Neutrophil (primary cell): ENCODE results near the gene CYP4F8.

Source experiments
- H3K27ac ChIP-seq: fragments of 200-600 bp; sonication (generic); 2 replicates; pipeline ENCODE4 v1.5.1; 2016; ENCODE audit warnings: mild to moderate bottlenecking, moderate library complexity
- H3K27me3 ChIP-seq: fragments of 200-600 bp; sonication (generic); 2 replicates; pipeline ENCODE4 v1.6.0; 2016; ENCODE audit warnings: mild to moderate bottlenecking
- H3K36me3 ChIP-seq: fragments of 200-600 bp; sonication (generic); 2 replicates; pipeline ENCODE4 v1.5.1; 2017
- H3K4me1 ChIP-seq, 2 experiments: fragments of 200-600 bp in 1 of 2; sonication (generic) in 1 of 2; 1 replicate in 1 of 2; 2 replicates in 1 of 2; pipeline versions ENCODE4 v1.5.1 to v1.6.1; 2013 to 2016; ENCODE audit warnings: low read depth in 1 of 2, low read length in 1 of 2, mild to moderate bottlenecking in 1 of 2, moderate library complexity in 1 of 2; ENCODE audit not compliant: control insufficient read depth in 1 of 2, insufficient read depth in 1 of 2
- H3K4me3 ChIP-seq, 2 experiments: fragments of 200-600 bp in 1 of 2; sonication (generic) in 1 of 2; 1 replicate in 1 of 2; 2 replicates in 1 of 2; pipeline ENCODE4 v1.5.1; 2013 to 2016; ENCODE audit warnings: low read depth in 1 of 2, low read length in 1 of 2, mild to moderate bottlenecking in 1 of 2, moderate library complexity in 1 of 2
- H3K9me3 ChIP-seq: fragments of 200-600 bp; sonication (generic); 2 replicates; pipeline ENCODE4 v1.5.1; 2016
- TF ChIP-seq, protein P1 (sequence below): fragments of 200-600 bp; sonication (generic); IDR thresholded peaks from 2 replicates; pipeline ENCODE4 v1.5.1; 2016; ENCODE audit warnings: antibody characterized with exemption

Gene CYP4F8

DNA sequence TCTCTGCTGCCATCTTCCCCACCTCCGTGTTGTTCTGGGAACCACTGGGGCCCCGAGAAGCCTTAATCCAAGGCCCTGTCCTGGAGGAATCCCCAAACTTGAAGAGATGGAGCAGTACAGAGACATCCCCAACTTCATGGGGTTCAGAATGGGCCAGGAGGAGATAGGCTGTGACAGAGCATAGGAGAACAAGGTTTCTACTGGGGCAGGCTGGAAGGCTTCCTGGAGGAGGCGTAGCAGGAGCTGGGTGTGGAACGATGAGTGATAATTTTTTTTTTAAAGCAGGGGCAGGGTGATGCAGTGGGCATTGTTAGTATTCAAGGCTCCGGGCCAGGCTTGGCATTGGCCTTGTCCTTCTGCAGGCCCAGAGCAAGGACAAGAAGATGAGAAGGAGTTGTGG lies 3.3 kb downstream of the CYP4F8 start:
- Histone ChIP-seq H3K27ac (peak overlapping the region; percentile 45), H3K9me3 (no peaks in the 10 kb centered on the region), H3K36me3 (no peaks in the 10 kb centered on the region), H3K4me3 (no peak overlapping the region), H3K27me3 (peaks cover 31% of the 10 kb centered on the region), H3K4me1 (peaks cover 8 to 19% of the 10 kb centered on the region in 2 experiments)
- TF ChIP-seq, protein P1, sequence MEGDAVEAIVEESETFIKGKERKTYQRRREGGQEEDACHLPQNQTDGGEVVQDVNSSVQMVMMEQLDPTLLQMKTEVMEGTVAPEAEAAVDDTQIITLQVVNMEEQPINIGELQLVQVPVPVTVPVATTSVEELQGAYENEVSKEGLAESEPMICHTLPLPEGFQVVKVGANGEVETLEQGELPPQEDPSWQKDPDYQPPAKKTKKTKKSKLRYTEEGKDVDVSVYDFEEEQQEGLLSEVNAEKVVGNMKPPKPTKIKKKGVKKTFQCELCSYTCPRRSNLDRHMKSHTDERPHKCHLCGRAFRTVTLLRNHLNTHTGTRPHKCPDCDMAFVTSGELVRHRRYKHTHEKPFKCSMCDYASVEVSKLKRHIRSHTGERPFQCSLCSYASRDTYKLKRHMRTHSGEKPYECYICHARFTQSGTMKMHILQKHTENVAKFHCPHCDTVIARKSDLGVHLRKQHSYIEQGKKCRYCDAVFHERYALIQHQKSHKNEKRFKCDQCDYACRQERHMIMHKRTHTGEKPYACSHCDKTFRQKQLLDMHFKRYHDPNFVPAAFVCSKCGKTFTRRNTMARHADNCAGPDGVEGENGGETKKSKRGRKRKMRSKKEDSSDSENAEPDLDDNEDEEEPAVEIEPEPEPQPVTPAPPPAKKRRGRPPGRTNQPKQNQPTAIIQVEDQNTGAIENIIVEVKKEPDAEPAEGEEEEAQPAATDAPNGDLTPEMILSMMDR, result no peak

DNA sequence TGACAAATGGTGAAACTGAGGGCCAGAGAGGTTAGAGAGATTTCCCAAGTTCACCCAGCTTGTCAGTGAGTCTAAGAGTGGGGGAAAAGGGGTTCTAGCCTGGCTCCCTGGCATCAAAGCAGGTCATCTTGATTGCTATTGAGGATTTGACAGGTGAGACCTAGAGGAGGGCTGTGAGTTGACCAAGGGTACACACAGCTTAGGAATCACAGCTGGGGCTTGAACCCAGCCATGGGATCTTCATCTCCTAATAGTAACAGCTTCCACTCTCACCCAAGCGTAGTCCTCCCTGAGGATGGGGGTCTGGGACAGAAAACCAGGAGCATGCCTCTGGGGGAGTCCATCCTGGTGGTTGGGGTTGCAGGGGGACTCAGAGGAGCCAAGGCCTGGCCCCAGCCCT lies 6.8 kb downstream of the CYP4F8 start:
- Histone ChIP-seq H3K27me3 (peaks cover 42% of the 10 kb centered on the region), H3K36me3 (no peaks in the 10 kb centered on the region), H3K4me1 (peaks cover 8 to 21% of the 10 kb centered on the region in 2 experiments), H3K4me3 (no peak overlapping the region), H3K27ac (no peak overlapping the region), H3K9me3 (no peaks in the 10 kb centered on the region)
- TF ChIP-seq, protein P1, result no peak

DNA sequence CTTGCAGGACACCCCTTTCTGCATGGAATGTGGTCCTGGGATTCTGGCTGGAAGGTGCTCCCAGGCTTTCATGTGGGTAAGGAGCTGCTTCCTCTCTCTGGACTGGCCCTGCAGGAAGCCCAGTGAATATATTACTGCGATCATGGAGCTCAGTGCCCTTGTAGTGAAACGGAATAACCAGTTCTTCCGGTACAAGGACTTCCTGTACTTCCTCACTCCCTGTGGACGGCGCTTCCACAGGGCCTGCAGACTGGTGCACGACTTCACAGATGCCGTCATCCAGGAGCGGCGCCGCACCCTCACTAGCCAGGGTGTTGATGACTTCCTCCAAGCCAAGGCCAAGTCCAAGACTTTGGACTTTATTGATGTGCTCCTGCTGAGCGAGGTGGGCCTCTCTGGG lies 8.0 kb downstream of the CYP4F8 start:
- TF ChIP-seq, protein P1, result no peak
- Histone ChIP-seq H3K9me3 (no peaks in the 10 kb centered on the region), H3K27ac (no peak overlapping the region), H3K27me3 (peaks cover 42% of the 10 kb centered on the region), H3K4me3 (no peak overlapping the region), H3K36me3 (no peaks in the 10 kb centered on the region), H3K4me1 (peaks cover 4 to 14% of the 10 kb centered on the region in 2 experiments)

DNA sequence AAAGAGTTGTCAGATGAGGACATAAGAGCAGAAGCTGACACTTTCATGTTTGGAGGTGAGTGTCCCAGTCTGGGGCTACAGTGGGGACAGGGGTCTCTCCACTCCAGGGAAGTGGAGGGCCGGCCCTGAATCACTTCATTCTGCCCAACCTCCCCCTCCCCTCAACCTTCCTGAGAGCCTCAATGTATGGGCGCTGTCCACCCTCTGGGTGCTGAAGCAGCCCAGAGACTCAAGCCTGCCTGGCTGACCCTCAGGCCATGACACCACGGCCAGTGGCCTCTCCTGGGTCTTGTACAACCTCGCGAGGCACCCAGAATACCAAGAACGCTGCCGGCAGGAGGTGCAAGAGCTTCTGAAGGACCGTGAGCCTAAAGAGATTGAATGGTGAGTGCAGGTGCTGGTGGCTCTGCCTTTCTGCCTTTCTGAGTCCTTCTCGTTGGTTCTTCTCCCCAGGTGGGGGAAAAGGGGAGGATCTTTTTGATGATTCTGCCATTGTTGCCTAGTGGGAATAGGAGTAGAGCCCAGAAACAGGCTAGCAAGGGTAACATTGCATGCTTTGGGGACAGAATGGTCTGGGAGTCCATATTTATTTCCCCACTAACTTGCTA lies 8.8 kb downstream of the CYP4F8 start:
- H3K27me3 ChIP-seq, result peaks cover 42% of the 10 kb centered on the region
- H3K36me3 ChIP-seq, result no peaks in the 10 kb centered on the region
- no peak overlapping the region for H3K27ac ChIP-seq
- no peak overlapping the region for H3K4me3 ChIP-seq
- H3K9me3 ChIP-seq, result no peaks in the 10 kb centered on the region
- TF ChIP-seq, protein P1, result no peak
- peaks cover 0 to 10% of the 10 kb centered on the region in 2 experiments for H3K4me1 ChIP-seq

DNA sequence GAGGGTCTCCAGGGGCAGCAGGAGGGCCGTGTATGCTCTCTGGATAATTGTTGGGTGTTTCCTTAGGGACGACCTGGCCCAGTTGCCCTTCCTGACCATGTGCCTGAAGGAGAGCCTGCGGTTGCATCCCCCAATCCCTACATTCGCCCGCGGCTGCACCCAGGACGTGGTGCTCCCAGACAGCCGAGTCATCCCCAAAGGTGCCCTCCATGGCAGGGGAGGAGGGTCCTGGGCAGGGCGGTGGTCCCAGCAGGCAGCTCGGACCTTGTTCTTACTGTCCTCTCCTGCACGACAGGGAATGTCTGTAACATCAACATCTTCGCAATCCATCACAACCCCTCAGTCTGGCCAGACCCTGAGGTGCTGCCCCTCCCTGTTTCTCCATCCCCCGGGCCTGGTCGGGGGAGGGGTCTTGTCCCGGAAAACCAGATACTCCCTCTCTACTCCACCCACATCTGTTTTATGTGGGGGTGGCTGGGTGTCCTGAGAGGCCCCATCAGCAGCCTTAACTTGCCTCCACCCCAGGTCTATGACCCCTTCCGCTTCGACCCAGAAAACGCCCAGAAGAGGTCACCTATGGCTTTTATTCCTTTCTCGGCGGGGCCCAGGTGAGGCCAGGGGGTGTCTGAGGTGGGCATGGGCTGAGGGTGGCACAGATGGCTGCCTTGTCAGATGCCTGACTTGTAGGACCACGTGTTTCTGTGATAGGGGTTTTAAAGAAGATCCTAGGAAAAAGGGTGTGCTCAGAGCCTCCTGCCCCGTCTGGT lies 13.4 kb downstream of the CYP4F8 start:
- Histone ChIP-seq H3K36me3 (no peaks in the 10 kb centered on the region), H3K27me3 (peaks cover 11% of the 10 kb centered on the region), H3K4me1 (peaks cover 44 to 56% of the 10 kb centered on the region in 2 experiments), H3K9me3 (no peaks in the 10 kb centered on the region), H3K4me3 (no peak overlapping the region), H3K27ac (no peak overlapping the region)
- TF ChIP-seq, protein P1, result no peak
